T1000 (cell line): ENCODE measurements around the gene TRIM2.

ENCODE experiments used
- DNase-seq: peaks from one replicate; lab custom pipeline; 2025; ENCODE audit warnings: mixed read lengths; lab: John Stamatoyannopoulos, UW

Gene TRIM2

GRCh38 chr4:153332936-153333335 is 128.7 kb downstream of the TRIM2 start:
- DNase-seq = no peak

DNA sequence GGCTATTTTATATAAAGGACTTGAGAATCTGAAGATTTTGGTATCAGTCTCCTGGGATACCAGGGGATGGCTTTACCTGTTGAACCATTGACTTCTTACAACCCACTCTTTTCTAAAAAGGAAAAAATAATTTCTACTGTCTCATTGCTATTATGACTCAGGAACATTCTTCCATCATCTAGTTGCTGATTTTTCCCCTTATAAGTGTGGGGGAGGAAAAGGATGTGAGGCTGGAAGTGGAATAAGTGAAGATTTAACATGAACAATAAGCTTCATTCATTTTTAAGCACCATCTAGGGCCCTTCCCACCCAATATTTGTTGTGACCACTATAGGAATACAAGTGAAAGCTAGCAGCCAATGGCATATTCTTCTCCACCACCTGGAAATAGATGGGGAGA is 129.6 kb downstream of the TRIM2 start:
- no peak for DNase-seq

DNA sequence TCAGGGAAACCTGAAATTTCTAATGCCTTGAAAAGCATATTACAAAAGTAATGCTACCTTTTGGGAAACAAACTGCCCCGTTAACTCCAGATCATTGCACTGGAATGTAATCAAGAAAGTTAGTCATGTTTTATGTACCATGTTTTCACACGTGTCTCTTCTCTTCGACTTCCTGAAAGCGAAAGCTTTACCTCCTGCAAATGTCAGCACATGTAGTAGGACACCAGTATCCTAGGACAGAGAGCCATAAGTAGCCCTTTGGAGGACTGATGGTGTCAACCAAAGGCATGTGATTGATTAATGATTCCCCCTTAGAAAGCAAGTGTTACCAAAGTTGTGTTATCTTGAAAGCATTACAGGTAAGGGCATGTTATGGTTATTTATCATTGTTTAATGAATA is 131.4 kb downstream of the TRIM2 start:
- DNase-seq = no peak

DNA sequence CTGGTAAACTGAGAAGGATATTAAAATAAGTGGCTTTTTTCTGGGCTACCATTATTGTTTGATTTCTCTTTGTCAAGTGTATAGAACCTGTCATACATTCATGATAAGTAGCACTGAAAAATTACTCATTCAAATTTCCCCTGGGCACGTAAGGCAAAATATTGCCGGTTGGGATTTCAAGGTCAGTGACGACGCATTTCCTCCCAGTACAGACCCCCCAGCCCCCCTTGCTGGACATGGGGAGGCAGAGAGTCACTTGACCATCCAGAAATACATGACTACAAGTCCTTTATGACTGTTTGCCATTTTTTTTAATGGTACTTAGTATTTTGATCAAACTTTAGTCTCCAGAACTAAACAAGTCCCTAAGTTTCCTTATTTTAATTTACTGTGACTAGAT is 133.4 kb downstream of the TRIM2 start:
- DNase-seq = no peak

DNA sequence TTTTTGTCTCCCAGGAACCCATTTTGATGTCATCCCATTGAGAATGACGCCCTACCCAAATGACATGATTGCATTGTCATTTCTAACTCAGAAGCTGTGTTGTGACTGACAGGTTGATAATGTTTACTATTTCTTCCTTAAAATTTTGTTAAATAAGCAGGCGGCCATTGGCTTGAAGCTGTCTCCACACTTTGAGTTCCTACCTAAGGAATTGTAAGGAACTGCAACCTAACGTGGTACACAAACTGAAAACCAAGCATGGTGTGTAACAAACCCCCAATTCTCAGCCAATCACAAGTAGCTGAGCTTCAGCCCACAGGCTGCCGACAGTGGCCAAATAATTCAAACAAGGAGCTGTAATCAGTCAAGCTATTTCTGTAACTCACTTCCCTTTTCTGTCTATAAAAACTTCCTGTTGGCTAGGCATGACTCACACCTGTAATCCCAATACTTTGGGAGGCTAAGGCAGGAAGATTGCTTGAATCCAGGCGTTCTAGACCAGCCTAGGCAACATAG is 137.4 kb downstream of the TRIM2 start:
- DNase-seq = no peak

GRCh38 chr4:153342751-153343552 is 138.7 kb downstream of the TRIM2 start:
- DNase-seq = no peak

GRCh38 chr4:153344131-153345011 is 140.1 kb downstream of the TRIM2 start, which contains the start of gene MND1:
TSS of gene MND1 (plus strand) at chr4:153344688. CDS start at chr4:153344738, 50 bp downstream.
- DNase-seq = peak; percentile 67

- DNase-seq = no peak
These were observed 141.1 kb downstream of the TRIM2 start for GRCh38 chr4:153345012-153345981.

- no peak for DNase-seq
These were observed 141.8 kb downstream of the TRIM2 start for GRCh38 chr4:153346031-153346430.

DNA sequence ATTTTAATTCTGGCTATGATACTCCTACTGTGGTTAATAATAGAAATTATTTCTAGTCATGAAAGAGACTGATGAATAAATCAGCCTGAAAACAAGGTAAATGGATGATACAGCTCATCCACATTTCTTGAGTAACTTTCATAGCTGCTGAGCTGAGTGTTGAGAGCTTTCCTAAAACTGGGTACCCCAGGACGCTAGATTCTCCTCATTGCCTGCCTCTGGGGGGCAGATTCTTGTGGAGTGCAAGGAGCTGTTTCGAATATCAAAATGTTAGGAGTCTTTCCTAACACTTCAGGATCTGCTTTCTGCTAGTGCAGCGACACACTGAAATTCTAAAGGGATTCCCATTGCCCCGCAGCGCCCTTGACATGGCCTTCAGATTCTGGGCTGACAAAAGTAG is 142.3 kb downstream of the TRIM2 start:
- no peak for DNase-seq

GRCh38 chr4:153347117-153347516 is 142.9 kb downstream of the TRIM2 start:
- DNase-seq = no peak

- no peak for DNase-seq
These were observed 143.8 kb downstream of the TRIM2 start for GRCh38 chr4:153348006-153348405.

- DNase-seq = no peak
These were observed 145.1 kb downstream of the TRIM2 start for GRCh38 chr4:153349206-153349805.

DNA sequence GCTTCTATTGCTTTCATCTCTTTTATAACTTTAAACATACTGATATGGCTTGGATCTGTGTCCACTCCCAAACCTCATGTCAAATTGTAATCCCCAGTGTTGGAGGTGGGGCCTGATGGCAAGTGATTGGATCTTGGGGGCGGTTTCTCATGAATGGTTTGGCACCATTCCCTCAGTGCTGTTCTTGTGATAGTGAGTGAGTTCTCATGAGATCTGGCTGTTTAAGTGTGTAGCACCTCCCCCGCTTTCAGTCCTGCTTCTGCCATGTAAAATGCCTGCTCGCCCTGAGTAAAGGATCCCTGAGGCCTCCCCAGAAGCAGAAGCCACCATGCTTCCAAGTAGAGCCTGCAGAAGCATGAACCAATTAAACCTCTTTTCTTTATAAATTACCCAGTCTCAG is 157.9 kb downstream of the TRIM2 start:
- DNase-seq = no peak

GRCh38 chr4:153364061-153364460 is 159.8 kb downstream of the TRIM2 start:
- no peak for DNase-seq

- no peak for DNase-seq
These were observed 160.8 kb downstream of the TRIM2 start for GRCh38 chr4:153365003-153365402.

DNA sequence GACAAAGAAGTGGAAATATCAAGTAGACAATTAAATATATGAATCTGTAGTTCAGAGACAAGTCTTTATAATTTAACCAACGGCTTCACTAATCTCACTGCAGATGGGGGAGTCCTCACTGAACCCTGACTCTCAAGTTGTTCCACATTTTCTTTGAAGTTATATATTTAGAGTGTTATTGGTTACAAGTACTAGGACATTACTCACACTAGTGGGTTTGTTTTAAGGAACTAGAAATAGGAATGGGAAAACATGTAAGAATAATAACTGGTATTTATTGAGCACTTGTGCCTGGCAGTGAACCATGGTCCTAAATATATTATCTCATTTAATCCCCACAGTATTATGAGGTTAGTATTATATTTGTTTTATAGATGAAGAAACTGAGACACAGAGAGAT is 162.2 kb downstream of the TRIM2 start:
- no peak for DNase-seq

DNA sequence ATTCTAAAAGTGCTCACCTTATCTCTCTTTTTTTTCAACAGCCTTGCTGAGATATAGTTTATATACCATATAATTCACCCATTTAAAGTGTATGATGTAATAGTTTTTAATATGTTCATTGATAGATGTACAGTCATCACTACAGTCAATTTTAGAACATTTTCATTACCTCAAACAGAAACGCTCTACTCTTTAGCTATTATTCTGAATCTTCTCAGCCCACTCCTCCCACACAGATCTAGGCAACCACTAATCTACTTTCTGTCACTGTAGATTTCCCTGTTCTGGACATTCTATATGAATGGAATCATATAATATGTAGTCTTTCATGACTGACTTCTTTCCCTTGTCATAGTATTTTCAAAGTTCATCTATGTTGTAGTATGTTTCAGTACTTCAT is 162.8 kb downstream of the TRIM2 start:
- DNase-seq = no peak

DNA sequence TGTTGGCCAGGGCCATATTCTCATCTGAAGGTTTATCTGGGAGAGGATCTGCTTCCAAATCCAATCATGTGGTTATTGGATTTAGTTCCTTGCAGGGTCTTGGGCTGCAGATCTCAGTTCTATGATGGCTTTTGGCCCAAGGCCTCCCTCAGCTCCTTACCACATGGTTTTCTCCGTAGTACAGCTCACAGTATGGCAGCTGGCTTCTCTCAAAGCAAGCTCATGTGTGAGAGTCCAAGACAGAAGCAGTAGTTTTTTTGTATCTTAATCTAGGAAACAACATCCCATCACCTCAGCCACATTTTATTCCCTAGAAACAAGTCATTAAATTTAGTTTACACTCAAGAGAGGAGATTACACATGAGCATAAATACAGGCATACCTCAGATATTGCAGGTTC is 164.8 kb downstream of the TRIM2 start:
- no peak for DNase-seq

DNA sequence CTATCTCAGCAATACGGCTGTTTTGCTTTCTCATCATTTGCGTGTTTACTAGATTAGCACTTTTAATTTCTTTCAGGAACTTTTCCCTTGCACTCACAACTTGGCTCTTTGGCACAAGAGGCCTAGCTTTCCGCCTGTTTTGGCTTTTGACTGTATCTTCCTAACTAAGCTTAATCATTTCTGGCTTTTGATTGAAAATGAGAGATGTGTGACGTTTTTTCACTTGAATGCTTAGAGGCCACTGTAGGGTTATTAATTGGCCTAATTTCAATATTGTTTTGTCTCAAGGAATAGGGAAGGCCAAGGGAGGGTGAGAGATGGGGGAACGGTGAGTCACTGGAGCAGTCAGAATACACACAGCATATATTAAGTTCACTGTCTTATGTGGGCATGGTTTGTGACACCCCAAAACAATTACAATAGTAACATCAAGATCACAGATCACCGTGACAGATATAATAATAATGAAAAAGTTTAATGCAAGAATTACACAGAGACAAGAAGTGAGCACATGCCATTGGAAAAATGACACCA is 167.5 kb downstream of the TRIM2 start:
- no peak for DNase-seq

- DNase-seq = no peak
These were observed 168.8 kb downstream of the TRIM2 start for GRCh38 chr4:153372967-153373562.
